HFFc6 (cell line): ENCODE results near the gene DYDC2. TPM values are rescaled to one million over a fixed set of nuclear protein-coding genes. Genes with fewer than 3 reads are reported as not detected.
A peak's percentile ranks its signal among the peaks of the same experiment; 100 is the strongest.

Experiments used
- DNase-seq: peaks from one replicate; pipeline ENCODE4 v3.0.0-alpha.2; 2018
- H3K27ac Mint-ChIP-seq: 2 replicates; pipeline ENCODE4 v1.8.0; 2020; ENCODE audit warnings: mild to moderate bottlenecking, mixed read lengths
- H3K27me3 Mint-ChIP-seq: 2 replicates; pipeline ENCODE4 v1.8.0; 2021; ENCODE audit warnings: mild to moderate bottlenecking, moderate library complexity, mixed read lengths; ENCODE audit not compliant: insufficient read depth
- H3K36me3 Mint-ChIP-seq: 2 replicates; pipeline ENCODE4 v1.8.0; 2021; ENCODE audit warnings: low read depth, mixed read lengths
- H3K4me1 Mint-ChIP-seq: 2 replicates; pipeline ENCODE4 v1.8.0; 2020; ENCODE audit warnings: low read depth, mixed read lengths
- H3K4me3 Mint-ChIP-seq: 2 replicates; pipeline ENCODE4 v1.8.0; 2020; ENCODE audit warnings: mild to moderate bottlenecking, moderate library complexity, mixed read lengths
- H3K9me3 Mint-ChIP-seq: 2 replicates; pipeline ENCODE4 v1.8.0; 2020; ENCODE audit warnings: mild to moderate bottlenecking, mixed read lengths
- CTCF ChIP-seq: fragments of 200-600 bp; sonication (generic); IDR thresholded peaks from 2 replicates; pipeline ENCODE4 v1.5.0; 2021; ENCODE audit warnings: antibody characterized with exemption, mild to moderate bottlenecking
- total RNA-seq, 6 experiments: library from RNA; stranded (reverse); fragmentation: NEBNext Ultra II Directional; extraction: Animal tissue kit (Norgen Biotek cat#: 25700); gene quantifications; 2 replicates in 1 of 6; 3 replicates in 5 of 6; pipeline ENCODE4 v1.2.3, GENCODE V29; 2021

Gene DYDC2
- total RNA-seq, 6 experiments from 2014 or later, result not detected

GRCh38 chr10:80408242-80409101 lies 51.9 kb downstream of the DYDC2 start, which contains the start of gene PRXL2A:
Gene PRXL2A, plus strand, starts transcription at chr10:80408551. Its CDS starts 11,917 bp downstream, at chr10:80420468.
- H3K4me1 Mint-ChIP-seq, result peaks cover 20% of the 10 kb centered on the region
- no peak within 1 kb of the TSS for H3K27ac Mint-ChIP-seq
- no peak for DNase-seq
- peak within 1 kb of the TSS; percentile 72 for H3K4me3 Mint-ChIP-seq
- no peaks in the 10 kb centered on the region; the same call in 1 of the 2 replicates for H3K9me3 Mint-ChIP-seq
- peaks cover 25% of the 10 kb centered on the region for H3K27me3 Mint-ChIP-seq
- H3K36me3 Mint-ChIP-seq, result peaks cover 5% of the 10 kb centered on the region; the same call in 1 of the 2 replicates
- TF ChIP-seq CTCF, result no peak

DNA sequence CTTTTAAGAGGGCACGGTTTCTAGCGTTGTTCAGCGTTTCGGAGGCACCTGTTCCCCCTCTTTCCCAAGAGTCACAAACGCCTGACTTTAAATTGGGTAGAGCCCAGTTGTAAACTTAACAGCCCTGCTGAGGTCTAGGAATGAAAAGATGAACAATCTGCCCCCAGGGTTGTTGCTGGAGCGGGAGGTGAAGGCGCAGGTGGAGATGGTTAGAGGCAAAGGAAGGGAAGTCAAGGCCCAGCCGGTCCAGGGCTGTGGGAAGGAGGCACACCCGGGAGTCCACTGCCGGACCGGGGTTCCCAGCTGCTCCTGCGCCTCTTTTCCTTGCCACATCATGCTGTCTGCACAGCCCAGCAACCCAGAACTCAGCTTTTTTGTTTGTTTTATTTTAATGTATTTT lies 52.5 kb downstream of the DYDC2 start:
- H3K4me1 Mint-ChIP-seq, result peaks cover 25% of the 10 kb centered on the region
- no peaks in the 10 kb centered on the region; the same call in 1 of the 2 replicates for H3K9me3 Mint-ChIP-seq
- peaks cover 24% of the 10 kb centered on the region for H3K27me3 Mint-ChIP-seq
- no peak for DNase-seq
- TF ChIP-seq CTCF, result no peak
- no peak overlapping the region for H3K27ac Mint-ChIP-seq
- no peak overlapping the region for H3K4me3 Mint-ChIP-seq
- peaks cover 5% of the 10 kb centered on the region; the same call in 1 of the 2 replicates for H3K36me3 Mint-ChIP-seq

DNA sequence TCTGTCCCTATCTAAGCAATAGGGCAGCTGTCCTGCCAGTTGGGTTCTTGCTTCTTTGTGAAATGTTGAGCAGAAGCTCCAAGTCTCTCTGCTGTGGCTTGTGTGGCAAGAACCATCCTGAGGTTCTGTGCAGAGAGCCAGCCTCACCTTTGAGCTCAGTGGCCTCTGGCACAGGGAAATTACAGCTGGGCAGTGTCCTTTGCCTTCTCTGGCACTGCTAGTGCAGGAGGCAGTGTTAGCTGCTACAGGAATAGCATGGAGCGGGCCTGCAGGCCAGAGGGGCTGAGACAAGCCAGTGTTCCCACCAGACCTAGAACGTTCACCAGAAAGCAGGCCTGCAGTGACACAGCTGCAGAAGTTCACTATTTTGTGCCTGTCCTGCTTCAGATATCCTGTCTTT lies 53.5 kb downstream of the DYDC2 start:
- Mint-ChIP-seq H3K4me1 (peaks cover 25% of the 10 kb centered on the region), H3K9me3 (no peaks in the 10 kb centered on the region; the same call in 1 of the 2 replicates), H3K36me3 (peaks cover 5% of the 10 kb centered on the region; the same call in 1 of the 2 replicates), H3K27ac (no peak overlapping the region), H3K4me3 (no peak overlapping the region), H3K27me3 (peaks cover 19% of the 10 kb centered on the region)
- DNase-seq, result no peak
- TF ChIP-seq CTCF, result no peak

- Mint-ChIP-seq H3K4me1 (peaks cover 25% of the 10 kb centered on the region), H3K36me3 (peaks cover 5% of the 10 kb centered on the region; the same call in 1 of the 2 replicates), H3K27ac (no peak overlapping the region), H3K9me3 (no peaks in the 10 kb centered on the region; the same call in 1 of the 2 replicates), H3K4me3 (no peak overlapping the region), H3K27me3 (peaks cover 19% of the 10 kb centered on the region)
- no peak for DNase-seq
- TF ChIP-seq CTCF, result no peak
Observed at GRCh38 chr10:80410578-80411145, 54.1 kb downstream of the DYDC2 start.

DNA sequence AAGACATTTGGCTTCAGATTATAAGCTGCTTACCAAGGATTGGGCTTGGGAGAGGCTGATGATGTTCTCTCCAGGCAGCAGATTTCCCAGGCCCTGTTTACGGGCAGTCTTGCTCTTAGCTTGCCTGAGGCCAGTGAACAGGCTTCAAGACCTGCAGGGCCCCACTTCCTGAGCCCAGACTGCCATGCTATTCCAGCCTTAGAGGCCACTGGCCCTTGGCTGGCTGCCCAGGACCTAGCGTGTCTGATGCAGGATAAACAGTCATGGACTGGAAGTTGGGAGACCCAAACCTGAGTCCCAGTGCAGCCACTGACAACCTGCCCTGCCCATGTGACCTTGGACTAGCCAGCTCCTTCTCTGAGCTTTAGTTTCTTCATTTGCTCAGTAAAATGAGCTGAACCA lies 54.7 kb downstream of the DYDC2 start:
- peaks cover 25% of the 10 kb centered on the region for H3K4me1 Mint-ChIP-seq
- H3K27ac Mint-ChIP-seq, result no peak overlapping the region
- no peak overlapping the region for H3K4me3 Mint-ChIP-seq
- no peak for DNase-seq
- no peak for TF ChIP-seq CTCF
- H3K36me3 Mint-ChIP-seq, result peaks cover 5% of the 10 kb centered on the region; the same call in 1 of the 2 replicates
- H3K9me3 Mint-ChIP-seq, result no peaks in the 10 kb centered on the region; the same call in 1 of the 2 replicates
- peaks cover 19% of the 10 kb centered on the region for H3K27me3 Mint-ChIP-seq
